Measurements from ENCODE around the gene MED13L.

DNA sequence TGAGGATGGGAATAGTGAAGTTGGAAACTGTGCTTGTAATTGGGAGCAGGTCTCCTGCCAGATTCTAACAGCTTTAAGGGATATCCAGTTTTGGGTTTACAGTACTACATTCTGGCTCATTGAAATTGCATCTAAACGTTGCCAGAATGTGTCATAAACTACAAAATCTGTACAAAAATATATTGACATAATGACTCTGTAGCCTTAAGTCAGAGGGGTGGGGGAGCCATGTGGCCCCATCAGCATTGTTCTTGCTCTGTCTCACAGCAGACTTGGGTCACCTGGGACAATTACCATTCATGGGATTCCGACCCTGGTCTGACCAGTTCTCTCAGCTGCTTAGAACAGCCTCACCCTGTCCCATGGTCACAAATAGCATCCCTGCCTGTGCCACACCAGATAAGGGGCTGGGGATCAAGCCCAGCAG is 43.3 kb upstream of the MED13L start:
- TF ChIP-seq POLR2AphosphoS5 (IDR thresholded peaks at IDR 0.05) = no peak
- TF ChIP-seq, protein P1, sequence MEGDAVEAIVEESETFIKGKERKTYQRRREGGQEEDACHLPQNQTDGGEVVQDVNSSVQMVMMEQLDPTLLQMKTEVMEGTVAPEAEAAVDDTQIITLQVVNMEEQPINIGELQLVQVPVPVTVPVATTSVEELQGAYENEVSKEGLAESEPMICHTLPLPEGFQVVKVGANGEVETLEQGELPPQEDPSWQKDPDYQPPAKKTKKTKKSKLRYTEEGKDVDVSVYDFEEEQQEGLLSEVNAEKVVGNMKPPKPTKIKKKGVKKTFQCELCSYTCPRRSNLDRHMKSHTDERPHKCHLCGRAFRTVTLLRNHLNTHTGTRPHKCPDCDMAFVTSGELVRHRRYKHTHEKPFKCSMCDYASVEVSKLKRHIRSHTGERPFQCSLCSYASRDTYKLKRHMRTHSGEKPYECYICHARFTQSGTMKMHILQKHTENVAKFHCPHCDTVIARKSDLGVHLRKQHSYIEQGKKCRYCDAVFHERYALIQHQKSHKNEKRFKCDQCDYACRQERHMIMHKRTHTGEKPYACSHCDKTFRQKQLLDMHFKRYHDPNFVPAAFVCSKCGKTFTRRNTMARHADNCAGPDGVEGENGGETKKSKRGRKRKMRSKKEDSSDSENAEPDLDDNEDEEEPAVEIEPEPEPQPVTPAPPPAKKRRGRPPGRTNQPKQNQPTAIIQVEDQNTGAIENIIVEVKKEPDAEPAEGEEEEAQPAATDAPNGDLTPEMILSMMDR (IDR thresholded peaks at IDR 0.05) = no peak

Measured in breast epithelium (tissue), 3 donors.